A549 (cell line): ENCODE results near the gene SNW1.

Source experiments
- BHLHE40 ChIP-seq: IDR thresholded peaks from 2 replicates; pipeline ENCODE4 v1.6.1; 2012; ENCODE audit warnings: low read depth, low read length, inconsistent platforms
- CTCF ChIP-seq: fragments of >200 bp; sonication (Bioruptor Twin); formaldehyde crosslinking; IDR thresholded peaks from 3 replicates; pipeline ENCODE4 v1.5.1; 2016
- EP300 ChIP-seq, 2 experiments: fragments of >200 bp; sonication (Bioruptor Twin); formaldehyde crosslinking; IDR thresholded peaks; 2 replicates in 1 of 2; 3 replicates in 1 of 2; pipeline ENCODE4 v1.6.1; 2016 to 2017
- ESRRA ChIP-seq: fragments of 150-350 bp; IDR thresholded peaks from 2 replicates; pipeline ENCODE4 v1.6.1; 2014; ENCODE audit warnings: mild to moderate bottlenecking, low read length, borderline replicate concordance
- MYC ChIP-seq: IDR thresholded peaks from 2 replicates; pipeline ENCODE4 v1.6.1; 2012; ENCODE audit warnings: mild to moderate bottlenecking, inconsistent platforms, low read length, improper control_type of control experiment, borderline replicate concordance
- POLR2A ChIP-seq: IDR thresholded peaks from 2 replicates; pipeline ENCODE4 v1.6.1; 2012; ENCODE audit warnings: mild to moderate bottlenecking, low read length
- RCOR1 ChIP-seq: fragments of 150-350 bp; IDR thresholded peaks from 2 replicates; pipeline ENCODE4 v1.6.1; 2014; ENCODE audit warnings: antibody characterized with exemption, low read length, low read depth
- RFX5 ChIP-seq: fragments of 450-650 bp; IDR thresholded peaks from 2 replicates; pipeline ENCODE4 v1.7.1; 2014; ENCODE audit warnings: antibody characterized with exemption, mild to moderate bottlenecking, moderate library complexity
- TF ChIP-seq, protein P1 (sequence below): fragments of 450-650 bp; IDR thresholded peaks from 2 replicates; pipeline ENCODE4 v1.6.1; 2014; ENCODE audit warnings: antibody characterized with exemption

- no peak for TF ChIP-seq CTCF
- TF ChIP-seq, protein P1, sequence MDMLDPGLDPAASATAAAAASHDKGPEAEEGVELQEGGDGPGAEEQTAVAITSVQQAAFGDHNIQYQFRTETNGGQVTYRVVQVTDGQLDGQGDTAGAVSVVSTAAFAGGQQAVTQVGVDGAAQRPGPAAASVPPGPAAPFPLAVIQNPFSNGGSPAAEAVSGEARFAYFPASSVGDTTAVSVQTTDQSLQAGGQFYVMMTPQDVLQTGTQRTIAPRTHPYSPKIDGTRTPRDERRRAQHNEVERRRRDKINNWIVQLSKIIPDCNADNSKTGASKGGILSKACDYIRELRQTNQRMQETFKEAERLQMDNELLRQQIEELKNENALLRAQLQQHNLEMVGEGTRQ, result no peak
- no peak for TF ChIP-seq POLR2A
- TF ChIP-seq MYC, result no peak
- TF ChIP-seq BHLHE40, result no peak
- TF ChIP-seq EP300 (IDR thresholded peaks at IDR 0.05), result no peak
- no peak for TF ChIP-seq ESRRA
- TF ChIP-seq RFX5, result no peak
- no peak for TF ChIP-seq RCOR1
Observed at GRCh38 chr14:77717608-77718305, 43.2 kb downstream of the SNW1 start.
